Measurements from ENCODE around the gene SLC25A21.

- TF ChIP-seq CTCF (IDR thresholded peaks at IDR 0.05): no peak
- no peak for TF ChIP-seq POLR2A (IDR thresholded peaks at IDR 0.05)
These were observed 49.3 kb downstream of the SLC25A21 start for GRCh38 chr14:37122919-37123639.

Data from lower leg skin (tissue), 3 donors.